H1 (cell line): ENCODE data around the gene MFRP. TPM values are rescaled to one million over a fixed set of nuclear protein-coding genes. Genes with fewer than 3 reads are reported as not detected.

ENCODE experiments used
- CTCF ChIA-PET: fragments of 300-600 bp; sonication (Branson Sonifier 250); formaldehyde crosslinking; loops from one replicate; lab custom pipeline; 2021; ENCODE audit not compliant: partially characterized antibody; lab: Charles Lee
- POLR2A ChIA-PET: fragments of 300-600 bp; sonication (Branson Sonifier 250); formaldehyde crosslinking; loops from one replicate; lab custom pipeline; 2021; ENCODE audit warnings: inconsistent platforms; ENCODE audit not compliant: partially characterized antibody; lab: Charles Lee
- DNase-seq, 2 experiments: peaks; one replicate each; pipeline versions ENCODE4 v3.0.0 to v3.0.0-alpha.2; 2010 to 2022; ENCODE audit warnings: low spot score in 2 of 2, low read depth in 1 of 2, mixed read lengths in 1 of 2
- FAIRE-seq: peaks from 2 replicates; lab custom pipeline; 2011; peaks lifted over from hg19 to GRCh38; lab: Jason Lieb, UNC
- H2AFZ ChIP-seq: 2 replicates; pipeline ENCODE4 v1.8.1; 2012; ENCODE audit warnings: low read length, inconsistent platforms
- H2AK5ac ChIP-seq: 2 replicates; pipeline ENCODE4 v1.6.1; 2013; ENCODE audit warnings: low read depth, low read length
- H2BK120ac ChIP-seq: replicated peaks from 2 replicates; pipeline ENCODE3; 2013; ENCODE audit warnings: low read depth, low read length, inconsistent platforms
- H2BK12ac ChIP-seq: 2 replicates; pipeline ENCODE4 v1.6.1; 2013; ENCODE audit warnings: low read depth, low read length
- H2BK15ac ChIP-seq: 2 replicates; pipeline ENCODE4 v1.6.1; 2013; ENCODE audit warnings: low read length
- H2BK20ac ChIP-seq: 2 replicates; pipeline ENCODE4 v1.6.1; 2013; ENCODE audit warnings: low read length
- H2BK5ac ChIP-seq: 2 replicates; pipeline ENCODE4 v1.6.1; 2013; ENCODE audit warnings: low read depth, low read length
- H3K14ac ChIP-seq: 2 replicates; pipeline ENCODE4 v1.6.1; 2013; ENCODE audit warnings: inconsistent platforms; ENCODE audit not compliant: insufficient read length
- H3K18ac ChIP-seq: 2 replicates; pipeline ENCODE4 v1.6.1; 2013; ENCODE audit warnings: low read length; ENCODE audit errors: extremely low read depth
- H3K23ac ChIP-seq: 2 replicates; pipeline ENCODE4 v1.6.1; 2013; ENCODE audit warnings: inconsistent platforms; ENCODE audit not compliant: insufficient read length
- H3K23me2 ChIP-seq: 2 replicates; pipeline ENCODE4 v1.6.1; 2013; ENCODE audit warnings: low read depth, low read length
- H3K27ac ChIP-seq: 2 replicates; pipeline ENCODE4 v1.6.1; 2011; ENCODE audit warnings: low read depth, low read length, inconsistent platforms
- H3K27me3 ChIP-seq, 4 experiments: replicated peaks in 1 of 4; 1 replicate in 1 of 4; 2 replicates in 3 of 4; pipeline versions ENCODE4 v1.6.1 to v1.8.1; 2011 to 2013; ENCODE audit warnings: low read length in 3 of 4, mild to moderate bottlenecking in 3 of 4, inconsistent platforms in 2 of 4, mixed read lengths in 2 of 4, moderate library complexity in 1 of 4; ENCODE audit not compliant: control insufficient read depth in 3 of 4, insufficient read depth in 3 of 4; ENCODE audit errors: extremely low read depth in 1 of 4
- H3K36me3 ChIP-seq, 4 experiments: 2 replicates each; pipeline versions ENCODE4 v1.6.1 to v1.8.1; 2011 to 2013; ENCODE audit warnings: mild to moderate bottlenecking in 4 of 4, low read length in 3 of 4, moderate library complexity in 2 of 4, control low read depth in 1 of 4, inconsistent platforms in 1 of 4; ENCODE audit not compliant: insufficient read depth in 4 of 4, control insufficient read depth in 2 of 4
- H3K4ac ChIP-seq: replicated peaks from 2 replicates; pipeline ENCODE3; 2013; ENCODE audit warnings: low read length, low read depth, mixed read lengths, inconsistent platforms; ENCODE audit not compliant: insufficient read length
- H3K4me1 ChIP-seq, 4 experiments: replicated peaks in 1 of 4; 1 replicate in 1 of 4; 2 replicates in 3 of 4; pipeline versions ENCODE4 v1.6.1 to v1.8.1; 2011 to 2013; ENCODE audit warnings: low read length in 3 of 4, inconsistent platforms in 2 of 4, mixed read lengths in 1 of 4; ENCODE audit not compliant: insufficient read depth in 4 of 4, control insufficient read depth in 3 of 4
- H3K4me2 ChIP-seq, 2 experiments: 2 replicates each; pipeline versions ENCODE4 v1.6.1 to v1.8.1; 2011 to 2013; ENCODE audit warnings: low read depth in 2 of 2, low read length in 2 of 2, control low read depth in 1 of 2, inconsistent platforms in 1 of 2, mild to moderate bottlenecking in 1 of 2; ENCODE audit not compliant: insufficient read depth in 1 of 2
- H3K4me3 ChIP-seq, 4 experiments: fragments of 200-600, 300-600 bp in 1 of 4; sonication (generic), shearing (Covaris generic), sonication (Bioruptor Twin) in 1 of 4; 2 replicates each; pipeline versions ENCODE4 v1.5.1 to v1.8.1; 2011 to 2016; ENCODE audit warnings: low read length in 4 of 4, low read depth in 3 of 4, control low read depth in 2 of 4, inconsistent platforms in 2 of 4, mild to moderate bottlenecking in 2 of 4, mixed read lengths in 1 of 4, moderate library complexity in 1 of 4; ENCODE audit not compliant: insufficient read depth in 2 of 4; ENCODE audit errors: extremely low read depth in 1 of 4
- H3K56ac ChIP-seq: replicated peaks from 2 replicates; pipeline ENCODE3; 2013; ENCODE audit warnings: low read depth, mild to moderate bottlenecking, mixed read lengths, low read length, inconsistent platforms; ENCODE audit not compliant: insufficient read length
- H3K79me1 ChIP-seq: 2 replicates; pipeline ENCODE4 v1.6.1; 2013; ENCODE audit warnings: low read depth, low read length, control low read depth
- H3K79me2 ChIP-seq, 2 experiments: 2 replicates each; pipeline versions ENCODE4 v1.6.1 to v1.8.1; 2012 to 2013; ENCODE audit warnings: low read length in 2 of 2, mild to moderate bottlenecking in 2 of 2, inconsistent platforms in 1 of 2; ENCODE audit not compliant: insufficient read depth in 2 of 2, control insufficient read depth in 1 of 2
- H3K9ac ChIP-seq, 4 experiments: replicated peaks in 1 of 4; 1 replicate in 1 of 4; 2 replicates in 3 of 4; pipeline versions ENCODE4 v1.6.1 to v1.8.1; 2011 to 2013; ENCODE audit warnings: low read depth in 3 of 4, low read length in 3 of 4, control low read depth in 2 of 4, mild to moderate bottlenecking in 2 of 4, moderate library complexity in 2 of 4, inconsistent platforms in 1 of 4; ENCODE audit errors: extremely low read depth in 1 of 4
- H3K9me3 ChIP-seq, 2 experiments: 2 replicates each; pipeline versions ENCODE4 v1.6.1 to v1.8.1; 2012 to 2013; ENCODE audit warnings: mild to moderate bottlenecking in 2 of 2, moderate library complexity in 2 of 2, control low read depth in 1 of 2, inconsistent platforms in 1 of 2, low read depth in 1 of 2, low read length in 1 of 2, mixed read lengths in 1 of 2; ENCODE audit not compliant: insufficient read depth in 2 of 2
- H4K20me1 ChIP-seq, 2 experiments: replicated peaks in 1 of 2; 2 replicates each; pipeline versions ENCODE3 to v1.8.1; 2011 to 2013; ENCODE audit warnings: inconsistent platforms in 2 of 2, low read length in 2 of 2, mild to moderate bottlenecking in 1 of 2; ENCODE audit not compliant: insufficient read depth in 2 of 2, control insufficient read depth in 1 of 2
- H4K5ac ChIP-seq: 2 replicates; pipeline ENCODE4 v1.6.1; 2013; ENCODE audit warnings: low read length, low read depth, mixed read lengths, inconsistent platforms; ENCODE audit not compliant: insufficient read length
- H4K8ac ChIP-seq: 2 replicates; pipeline ENCODE4 v1.8.0; 2013; ENCODE audit warnings: mild to moderate bottlenecking, moderate library complexity, low read length, inconsistent platforms; ENCODE audit not compliant: insufficient read depth; ENCODE audit errors: extremely low read depth
- H4K91ac ChIP-seq: replicated peaks from 2 replicates; pipeline ENCODE3; 2013; ENCODE audit warnings: low read length, mixed read lengths, inconsistent platforms; ENCODE audit not compliant: insufficient read length
- BACH1 ChIP-seq: IDR thresholded peaks from 2 replicates; pipeline ENCODE4 v1.6.1; 2012; ENCODE audit warnings: low read length, improper control_type of control experiment
- TBP ChIP-seq: IDR thresholded peaks from 2 replicates; pipeline ENCODE4 v1.6.1; 2011; ENCODE audit warnings: low read depth, low read length, improper control_type of control experiment
- YY1 ChIP-seq: IDR thresholded peaks from 2 replicates; pipeline ENCODE4 v1.6.1; 2011; ENCODE audit warnings: low read depth, mild to moderate bottlenecking, low read length
- WGBS, 2 experiments: shearing (Covaris generic) in 1 of 2; methylation state at CpG; one replicate each; pipeline versions ENCODE4 v1.1.6 to v1.1.7; 2013 to 2015; ENCODE audit warnings: low lambda C conversion rate in 2 of 2, mixed read lengths in 2 of 2, inconsistent platforms in 1 of 2, low coverage in 1 of 2, missing lambda C conversion rate in 1 of 2; ENCODE audit not compliant: insufficient replicate concordance in 2 of 2, insufficient coverage in 1 of 2, insufficient read length in 1 of 2; ENCODE audit errors: extremely low coverage in 1 of 2, missing lambda C conversion rate in 1 of 2; 5-methylcytosine and 5-hydroxymethylcytosine counted together
- polyA plus RNA-seq, 7 experiments: library from polyadenylated mRNA; depleted of rRNA in 3 of 7; stranded (reverse) in 5 of 7; unstranded in 2 of 7; fragments of >200 nt in 5 of 7; fragments of 200-250 nt in 2 of 7; gene quantifications; 1 replicate in 5 of 7; 2 replicates in 1 of 7; 4 replicates in 1 of 7; pipeline versions ENCODE4 v1.2.1 to v1.2.3, GENCODE V29; 2011 to 2013; ENCODE audit warnings: missing spikeins in 2 of 7, mixed read lengths in 2 of 7
- total RNA-seq: library from RNA; stranded (reverse); fragmentation: NEBNext Ultra II Directional; extraction: Animal tissue kit (Norgen Biotek cat#: 25700); gene quantifications from 2 replicates; pipeline ENCODE4 v1.2.1, GENCODE V29; 2021

MFRP gene
- total and polyA plus RNA-seq, 2 of the 8 experiments (the other 6 are each of a cell fraction or from before 2014, with no cell fraction given), result 0.02 TPM; not detected in 1

DNA sequence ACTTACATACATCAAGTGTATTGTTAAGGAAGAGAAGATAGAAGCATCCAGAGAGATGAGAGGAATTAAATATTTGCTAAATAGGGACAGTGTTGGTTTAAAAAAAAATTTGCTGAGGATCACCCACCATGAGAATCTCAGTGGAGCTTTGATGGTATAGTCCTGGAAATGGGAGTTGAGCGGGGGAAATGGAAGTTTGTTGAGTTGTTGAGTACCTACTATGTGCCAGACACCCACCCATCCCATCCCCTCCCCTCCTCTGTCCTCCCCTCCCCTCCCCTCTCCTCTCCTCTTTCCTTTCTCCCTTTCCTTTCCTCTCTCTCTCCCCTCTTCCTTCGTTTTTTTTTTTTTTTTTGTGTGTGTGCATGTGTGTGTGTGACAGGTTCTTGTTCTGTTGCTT is 4.7 kb upstream of the MFRP start:
- Histone ChIP-seq H3K4me3 (no peak overlapping the region), H3K14ac (no peak overlapping the region), H4K91ac (no peak overlapping the region), H3K23ac (no peak overlapping the region), H3K18ac (no peak overlapping the region), H2BK5ac (no peak overlapping the region), H4K20me1 (no peaks in the 10 kb centered on the region), H3K36me3 (no peaks in the 10 kb centered on the region), H3K4ac (no peak overlapping the region), H2BK15ac (no peak overlapping the region), H3K79me1 (no peaks in the 10 kb centered on the region), H3K9me3 (no peaks in the 10 kb centered on the region), H3K4me1 (peaks cover 0 to 2% (median 2%) of the 10 kb centered on the region in 4 experiments; a peak in 5 of 7 replicates), H2BK20ac (no peak overlapping the region), H2AK5ac (no peak overlapping the region), H3K27ac (no peak overlapping the region), H2BK120ac (no peak overlapping the region), H3K56ac (no peak overlapping the region), H4K5ac (no peak overlapping the region), H3K9ac (no peak overlapping the region), H3K79me2 (no peaks in the 10 kb centered on the region), H3K27me3 (peaks cover 0 to 4% (median 2%) of the 10 kb centered on the region in 4 experiments; a peak in 3 of 7 replicates), H2AFZ (no peak overlapping the region)
- 73% methylated on average over 1 of the region's 2 CpGs; no CpG with 5 or more reads in 1 of the 2 experiments for WGBS, 2 experiments
- FAIRE-seq, result no peak
- CTCF ChIA-PET, result interaction anchor here (0.6 to 18.0 kb wide), 3 partner anchors 13 to 28 kb away, joined by 4 to 463 read pairs (median 5); partner anchors contain the start of gene USP2
- no peak for DNase-seq
- POLR2A ChIA-PET, result no interaction called here
- no peak for TF ChIP-seq BACH1
- no peak for TF ChIP-seq YY1
- no peak for TF ChIP-seq TBP
- TF ChIP-seq, all 59 proteins: peak for 0
- no peak overlapping the region for H3K4me2 ChIP-seq
- H3K23me2 ChIP-seq, result no peaks in the 10 kb centered on the region
- H2BK12ac ChIP-seq, result no peak overlapping the region
- H4K8ac ChIP-seq, result no peak overlapping the region
